Measurements from ENCODE around the gene ZFAND3.

- TF ChIP-seq RAD21 (IDR thresholded peaks at IDR 0.05; ENCODE audit: low read length) (no peak), CTCF (IDR thresholded peaks at IDR 0.05) (no peak), IRF3 (IDR thresholded peaks at IDR 0.05; ENCODE audit: low read depth, low read length) (no peak), POLR2AphosphoS5 (IDR thresholded peaks at IDR 0.05; ENCODE audit: low read depth, low read length) (no peak), EP300 (IDR thresholded peaks at IDR 0.05; ENCODE audit: borderline replicate concordance in 1 of 2, low read depth in 1 of 2, low read length in 1 of 2) (no peak), TAF1 (IDR thresholded peaks at IDR 0.05; ENCODE audit: borderline replicate concordance, low read depth, low read length) (no peak), NRF1 (IDR thresholded peaks at IDR 0.05; ENCODE audit: low read depth, low read length) (no peak), FOXM1 (IDR thresholded peaks at IDR 0.05; ENCODE audit: low read depth) (no peak), JUND (IDR thresholded peaks at IDR 0.05) (no peak), ZBTB33 (IDR thresholded peaks at IDR 0.05; ENCODE audit: borderline replicate concordance, low read depth) (no peak), RXRA (IDR thresholded peaks at IDR 0.05; ENCODE audit: borderline replicate concordance, low read depth) (no peak), SIN3A (IDR thresholded peaks at IDR 0.05; ENCODE audit: borderline replicate concordance, low read depth, low read length) (no peak), YY1 (IDR thresholded peaks at IDR 0.05; ENCODE audit: low read depth) (no peak)
Measured at GRCh38 chr6:38150681-38151296, 331.3 kb downstream of the ZFAND3 start.

All from SK-N-SH (cell line).